SKM-1 treated with dmso at 0.1 percent for 144 hours (cell line): ENCODE measurements around the gene GPR27.

Experiments used
- DNase-seq: peaks from one replicate; lab custom pipeline; 2025; ENCODE audit not compliant: unreplicated experiment; lab: John Stamatoyannopoulos, UW

The GPR27 gene

GRCh38 chr3:71753701-71754609 lies at the start of gene GPR27:
TSS of gene GPR27 (plus strand) at chr3:71753855. CDS start at chr3:71754050, 195 bp downstream.
- no peak for DNase-seq

GRCh38 chr3:71704915-71705314 lies 48.7 kb upstream of the GPR27 start:
- DNase-seq, result no peak

- DNase-seq, result no peak
Observed at GRCh38 chr3:71705681-71706080, 48.0 kb upstream of the GPR27 start.

DNA sequence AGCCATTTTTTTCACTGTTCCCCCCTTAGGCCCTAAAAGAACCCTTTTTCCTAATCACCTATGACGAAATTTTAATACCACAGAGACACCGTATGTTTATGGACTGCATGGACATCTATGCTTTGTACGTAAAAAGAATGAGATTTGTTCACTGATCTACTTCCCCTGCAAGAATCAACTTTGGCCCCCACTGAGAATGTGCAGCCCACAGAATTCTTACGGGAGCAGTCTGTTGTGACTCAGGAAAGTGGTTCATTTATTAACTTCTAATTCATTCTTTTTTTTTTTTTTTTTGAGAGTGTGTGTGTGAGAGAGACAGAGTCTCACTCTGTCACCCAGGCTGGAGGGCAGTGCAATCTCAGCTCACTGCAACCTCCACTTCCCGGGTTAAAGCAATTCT lies 46.1 kb upstream of the GPR27 start:
- DNase-seq, result no peak

DNA sequence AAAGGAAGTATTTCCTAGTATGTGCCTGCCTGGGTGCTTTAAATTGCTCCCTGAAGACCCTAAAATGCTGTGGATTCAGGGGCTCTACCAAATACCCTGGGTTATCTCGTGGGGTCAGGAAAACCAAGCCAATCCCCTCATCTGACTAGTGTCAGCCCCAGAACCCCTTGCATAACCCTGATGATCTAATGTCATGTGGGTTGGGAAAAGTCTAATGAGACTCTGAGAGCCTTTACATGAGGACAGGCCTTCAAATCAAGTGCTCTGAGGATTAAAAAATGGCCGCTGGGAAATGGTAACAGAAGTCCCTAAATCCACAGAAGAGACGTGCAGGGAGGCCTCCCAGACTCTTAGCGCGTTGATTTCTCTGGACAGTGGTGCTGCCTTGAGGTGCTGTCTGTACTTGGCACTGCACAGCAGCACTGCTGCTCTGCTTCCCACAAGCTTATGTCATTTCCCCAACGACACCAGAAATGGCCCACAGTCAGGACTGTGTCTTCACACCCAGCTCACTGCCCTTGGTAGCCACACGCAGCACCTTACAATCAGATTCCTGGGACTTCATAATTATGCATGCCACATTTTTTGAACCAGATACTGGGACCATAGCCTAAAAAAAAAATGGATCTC lies 45.1 kb upstream of the GPR27 start:
- no peak for DNase-seq

GRCh38 chr3:71709908-71710511 lies 43.6 kb upstream of the GPR27 start:
- no peak for DNase-seq

- DNase-seq, result peak; percentile 17
Observed at GRCh38 chr3:71710906-71711494, 42.7 kb upstream of the GPR27 start.

DNA sequence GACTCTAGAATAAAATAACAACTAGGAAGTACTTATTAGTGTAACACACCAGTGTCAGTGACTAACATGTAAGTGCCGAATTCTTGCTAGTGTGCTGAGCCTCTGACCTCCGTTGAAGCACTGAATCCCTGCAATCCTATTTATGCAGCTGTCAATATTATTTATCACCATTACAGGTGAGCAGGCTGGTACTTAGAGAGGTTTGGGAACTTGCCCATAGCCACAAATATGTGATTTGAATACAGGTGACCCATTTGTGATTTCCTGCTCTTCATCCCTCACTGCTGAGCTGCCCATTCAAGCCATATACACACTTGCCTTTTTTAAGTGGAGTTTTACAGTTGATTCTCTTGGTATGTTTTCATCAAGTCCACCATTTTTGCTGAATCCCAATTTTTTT lies 40.6 kb upstream of the GPR27 start:
- no peak for DNase-seq

DNA sequence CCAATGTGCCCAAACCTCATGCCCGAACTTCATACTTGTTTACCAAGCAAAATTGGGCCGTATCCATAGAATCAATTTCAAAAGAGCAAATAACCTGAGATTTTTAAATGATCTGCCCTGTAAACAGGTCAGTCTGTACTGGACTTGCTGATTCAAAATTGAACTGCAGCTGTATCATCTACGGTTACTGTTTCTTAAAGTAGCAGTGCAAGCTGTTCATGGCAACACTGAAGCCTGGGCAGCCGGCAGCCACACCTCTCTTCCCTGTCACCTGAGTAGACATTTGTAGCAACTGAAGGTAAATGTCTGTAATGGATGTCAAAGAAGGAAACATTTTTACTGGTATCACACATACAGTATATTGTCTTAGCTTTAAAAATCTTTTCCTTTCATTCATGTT lies 39.1 kb upstream of the GPR27 start:
- no peak for DNase-seq

GRCh38 chr3:71718072-71718471 lies 35.6 kb upstream of the GPR27 start:
- DNase-seq, result no peak

GRCh38 chr3:71721002-71721401 lies 32.7 kb upstream of the GPR27 start:
- no peak for DNase-seq

DNA sequence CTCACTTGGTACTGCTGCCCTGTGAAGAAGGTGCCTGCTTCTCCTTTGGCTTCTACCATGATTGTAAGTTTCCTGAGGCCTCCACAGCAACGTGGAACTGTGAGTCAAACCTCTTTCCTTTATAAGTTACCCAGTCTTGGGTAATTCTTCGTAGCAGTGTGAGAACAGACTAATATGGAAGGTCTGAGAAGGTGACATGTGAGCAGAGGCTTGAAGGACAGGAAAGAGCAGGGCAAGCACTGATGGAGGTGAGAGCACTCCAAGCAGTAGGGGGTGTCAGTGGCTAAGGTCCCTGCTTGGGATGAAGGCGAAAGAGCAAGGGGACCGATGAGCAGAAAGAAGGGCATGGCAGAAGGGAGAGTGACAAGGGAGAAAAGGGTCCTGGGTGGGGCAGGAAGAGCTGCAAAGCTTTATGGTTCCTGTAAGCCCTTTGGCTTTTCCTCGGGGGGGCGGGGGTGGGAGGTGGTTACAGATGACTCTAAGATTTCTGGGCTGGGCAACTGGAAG lies 32.0 kb upstream of the GPR27 start:
- no peak for DNase-seq

- DNase-seq, result no peak
Observed at GRCh38 chr3:71722693-71723092, 31.0 kb upstream of the GPR27 start.

GRCh38 chr3:71723452-71724170 lies 30.0 kb upstream of the GPR27 start:
- no peak for DNase-seq

DNA sequence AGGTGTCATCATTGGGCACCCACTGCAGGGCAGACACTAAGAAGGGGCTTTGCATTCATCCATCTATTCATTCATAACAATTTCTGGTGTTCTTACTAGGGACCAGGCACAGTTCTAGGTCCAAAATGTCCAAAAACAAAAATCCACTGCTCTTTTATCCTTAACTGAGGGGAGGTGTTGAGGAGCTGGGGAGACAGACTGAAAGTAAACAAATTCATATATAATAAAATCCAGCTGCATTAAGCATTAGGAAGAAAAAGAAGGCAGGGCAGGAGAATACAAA lies 29.5 kb upstream of the GPR27 start:
- DNase-seq, result no peak

GRCh38 chr3:71724584-71725270 lies 28.9 kb upstream of the GPR27 start:
- peak; percentile 21 for DNase-seq

GRCh38 chr3:71725271-71725991 lies 28.2 kb upstream of the GPR27 start, which contains the start of gene EIF4E3:
TSS of gene EIF4E3 (minus strand) at chr3:71725402. CDS start at chr3:71725367, 35 bp downstream.
- DNase-seq, result no peak

DNA sequence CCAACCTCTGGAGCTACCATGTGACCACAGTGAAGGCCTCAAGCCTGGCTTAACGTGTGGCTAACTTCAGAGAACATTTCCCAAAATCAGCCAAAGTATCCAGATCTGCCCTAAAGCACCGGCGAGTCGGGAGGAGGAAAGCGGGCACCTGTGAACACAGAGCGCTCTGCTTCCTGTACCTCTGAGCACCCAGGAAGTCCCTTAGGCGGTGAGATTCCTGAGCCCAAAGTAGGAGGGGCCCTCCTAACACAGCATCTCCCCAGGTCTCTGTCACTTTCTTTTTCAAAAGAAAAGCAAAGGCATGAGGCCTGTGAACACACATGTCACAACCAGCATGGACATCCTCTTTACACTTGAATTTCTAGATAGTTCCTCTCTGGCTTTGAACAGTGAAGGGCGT lies 27.5 kb upstream of the GPR27 start:
- no peak for DNase-seq

DNA sequence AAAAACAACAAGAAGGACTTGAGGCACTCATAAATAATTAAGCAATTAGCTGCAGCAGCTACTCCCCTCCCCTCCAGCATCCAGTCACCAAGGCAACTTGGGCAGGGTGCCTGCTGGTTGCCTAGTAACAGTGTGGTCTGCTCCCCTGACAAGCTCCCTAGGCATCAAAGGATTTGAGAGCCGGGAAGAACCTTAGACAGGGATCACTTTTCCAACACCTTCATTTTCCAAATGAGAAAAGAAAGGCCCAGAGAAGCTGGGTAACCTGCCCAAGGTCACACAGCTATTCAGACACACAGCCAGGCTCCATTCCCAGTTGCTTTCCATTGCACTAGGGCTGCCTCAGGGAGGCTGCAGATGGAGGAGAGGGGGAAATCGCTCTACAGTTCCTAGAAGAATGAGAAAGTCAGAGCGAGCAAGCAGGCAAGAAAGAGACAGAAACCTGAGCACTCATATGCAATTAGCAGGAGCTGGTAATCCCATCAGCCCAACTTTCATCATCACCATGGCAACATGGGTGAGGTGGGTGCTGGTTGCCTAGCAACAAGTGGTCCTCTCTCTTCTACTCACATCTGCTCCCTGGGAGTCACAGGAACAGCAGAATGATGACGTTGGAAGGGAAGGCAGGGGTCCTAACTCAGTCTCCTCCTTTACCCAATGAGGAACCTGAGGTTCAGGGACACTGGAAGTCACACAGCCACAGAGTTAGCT lies 24.9 kb upstream of the GPR27 start:
- DNase-seq, result no peak
